Type B pancreatic cell (in vitro differentiated cells): Measurements from ENCODE around the gene SCAPER. TPM values are rescaled to one million over a fixed set of nuclear protein-coding genes. Genes with fewer than 3 reads are reported as not detected.

Source experiments
- DNase-seq: peaks from one replicate; pipeline ENCODE4 v3.0.0; 2021; ENCODE audit warnings: mixed read lengths; ENCODE audit not compliant: unreplicated experiment; ENCODE audit errors: extremely low spot score
- H3K27ac Mint-ChIP-seq: 2 replicates; pipeline ENCODE4 v1.8.0; 2021; ENCODE audit warnings: mild to moderate bottlenecking, mixed read lengths
- H3K27me3 Mint-ChIP-seq: 2 replicates; pipeline ENCODE4 v1.8.0; 2021; ENCODE audit warnings: mixed read lengths
- H3K36me3 Mint-ChIP-seq: 2 replicates; pipeline ENCODE4 v1.8.0; 2021; ENCODE audit warnings: mixed read lengths
- H3K4me1 Mint-ChIP-seq: one replicate; pipeline ENCODE4 v1.8.0; 2021; ENCODE audit warnings: mixed read lengths; ENCODE audit not compliant: unreplicated experiment
- H3K4me3 Mint-ChIP-seq: 2 replicates; pipeline ENCODE4 v1.8.0; 2021; ENCODE audit warnings: mild to moderate bottlenecking, mixed read lengths
- H3K9me3 Mint-ChIP-seq: 2 replicates; pipeline ENCODE4 v1.8.0; 2021; ENCODE audit warnings: mixed read lengths
- total RNA-seq: library from RNA; stranded (reverse); gene quantifications from 2 replicates; pipeline ENCODE4 v1.2.1, GENCODE V29; 2021; ENCODE audit warnings: low replicate concordance
- TF ChIP-seq, protein P1 (sequence below): fragments of 200-600 bp; sonication (generic); conservative IDR thresholded peaks from 2 replicates; pipeline ENCODE4 v1.5.0; 2021; ENCODE audit warnings: antibody characterized with exemption, mild to moderate bottlenecking

Gene SCAPER
- total RNA-seq, 1 donor from 2014 or later, result 26.6 TPM

DNA sequence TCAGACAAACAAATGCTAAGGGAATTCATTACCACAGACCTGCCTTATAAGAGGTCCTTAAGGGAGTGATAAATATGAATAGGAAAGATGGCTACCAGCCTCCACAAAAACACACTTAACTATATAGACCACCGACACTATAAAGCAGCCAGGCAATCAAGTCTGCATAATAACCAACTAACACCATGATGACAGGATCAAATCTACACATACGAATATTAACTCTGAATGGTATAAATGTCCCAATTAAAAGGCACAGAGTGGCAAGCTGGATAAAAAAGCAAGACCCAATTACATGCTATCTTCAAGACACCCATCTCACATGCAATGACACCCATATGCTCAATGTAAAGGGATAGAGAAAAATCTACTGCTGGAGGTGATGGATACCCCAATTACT is 221.1 kb downstream of the SCAPER start:
- no peaks in the 10 kb centered on the region for H3K4me1 Mint-ChIP-seq
- H3K9me3 Mint-ChIP-seq, result no peaks in the 10 kb centered on the region
- no peak overlapping the region for H3K27ac Mint-ChIP-seq
- no peak for DNase-seq
- no peak overlapping the region for H3K4me3 Mint-ChIP-seq
- no peaks in the 10 kb centered on the region for H3K27me3 Mint-ChIP-seq
- H3K36me3 Mint-ChIP-seq, result peaks cover 16% of the 10 kb centered on the region
- TF ChIP-seq, protein P1, sequence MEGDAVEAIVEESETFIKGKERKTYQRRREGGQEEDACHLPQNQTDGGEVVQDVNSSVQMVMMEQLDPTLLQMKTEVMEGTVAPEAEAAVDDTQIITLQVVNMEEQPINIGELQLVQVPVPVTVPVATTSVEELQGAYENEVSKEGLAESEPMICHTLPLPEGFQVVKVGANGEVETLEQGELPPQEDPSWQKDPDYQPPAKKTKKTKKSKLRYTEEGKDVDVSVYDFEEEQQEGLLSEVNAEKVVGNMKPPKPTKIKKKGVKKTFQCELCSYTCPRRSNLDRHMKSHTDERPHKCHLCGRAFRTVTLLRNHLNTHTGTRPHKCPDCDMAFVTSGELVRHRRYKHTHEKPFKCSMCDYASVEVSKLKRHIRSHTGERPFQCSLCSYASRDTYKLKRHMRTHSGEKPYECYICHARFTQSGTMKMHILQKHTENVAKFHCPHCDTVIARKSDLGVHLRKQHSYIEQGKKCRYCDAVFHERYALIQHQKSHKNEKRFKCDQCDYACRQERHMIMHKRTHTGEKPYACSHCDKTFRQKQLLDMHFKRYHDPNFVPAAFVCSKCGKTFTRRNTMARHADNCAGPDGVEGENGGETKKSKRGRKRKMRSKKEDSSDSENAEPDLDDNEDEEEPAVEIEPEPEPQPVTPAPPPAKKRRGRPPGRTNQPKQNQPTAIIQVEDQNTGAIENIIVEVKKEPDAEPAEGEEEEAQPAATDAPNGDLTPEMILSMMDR, result no peak

GRCh38 chr15:76682833-76683232 is 222.3 kb downstream of the SCAPER start:
- TF ChIP-seq, protein P1, result no peak
- peaks cover 9% of the 10 kb centered on the region for H3K36me3 Mint-ChIP-seq
- H3K27ac Mint-ChIP-seq, result no peak overlapping the region
- DNase-seq, result no peak
- no peaks in the 10 kb centered on the region for H3K4me1 Mint-ChIP-seq
- no peak overlapping the region for H3K4me3 Mint-ChIP-seq
- no peaks in the 10 kb centered on the region for H3K27me3 Mint-ChIP-seq
- H3K9me3 Mint-ChIP-seq, result no peaks in the 10 kb centered on the region

GRCh38 chr15:76682259-76682658 is 222.9 kb downstream of the SCAPER start:
- H3K9me3 Mint-ChIP-seq, result no peaks in the 10 kb centered on the region
- peaks cover 9% of the 10 kb centered on the region for H3K36me3 Mint-ChIP-seq
- no peaks in the 10 kb centered on the region for H3K4me1 Mint-ChIP-seq
- H3K27ac Mint-ChIP-seq, result no peak overlapping the region
- no peak for DNase-seq
- H3K27me3 Mint-ChIP-seq, result no peaks in the 10 kb centered on the region
- H3K4me3 Mint-ChIP-seq, result no peak overlapping the region
- TF ChIP-seq, protein P1, result no peak

DNA sequence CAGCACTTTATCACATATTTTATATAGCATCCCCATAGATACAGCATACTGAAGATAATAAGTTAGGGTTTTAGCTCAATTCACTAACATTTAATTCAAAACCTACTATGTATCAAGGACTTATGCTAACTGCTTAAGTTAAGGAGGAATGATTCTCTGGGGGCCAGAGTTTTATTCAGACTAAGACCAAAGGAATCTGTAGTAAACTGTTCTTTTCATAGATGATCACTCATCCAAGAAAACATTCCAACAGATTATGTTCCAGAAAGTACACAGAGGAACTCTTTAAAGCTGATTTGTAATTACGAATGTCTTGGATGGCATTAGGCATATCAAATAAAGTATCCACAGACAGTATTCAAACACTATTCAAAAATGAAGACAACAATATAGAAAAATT is 226.4 kb downstream of the SCAPER start:
- no peaks in the 10 kb centered on the region for H3K9me3 Mint-ChIP-seq
- no peak overlapping the region for H3K27ac Mint-ChIP-seq
- TF ChIP-seq, protein P1, result no peak
- DNase-seq, result no peak
- no peaks in the 10 kb centered on the region for H3K4me1 Mint-ChIP-seq
- no peaks in the 10 kb centered on the region for H3K27me3 Mint-ChIP-seq
- no peak overlapping the region for H3K4me3 Mint-ChIP-seq
- H3K36me3 Mint-ChIP-seq, result peaks cover 9% of the 10 kb centered on the region

DNA sequence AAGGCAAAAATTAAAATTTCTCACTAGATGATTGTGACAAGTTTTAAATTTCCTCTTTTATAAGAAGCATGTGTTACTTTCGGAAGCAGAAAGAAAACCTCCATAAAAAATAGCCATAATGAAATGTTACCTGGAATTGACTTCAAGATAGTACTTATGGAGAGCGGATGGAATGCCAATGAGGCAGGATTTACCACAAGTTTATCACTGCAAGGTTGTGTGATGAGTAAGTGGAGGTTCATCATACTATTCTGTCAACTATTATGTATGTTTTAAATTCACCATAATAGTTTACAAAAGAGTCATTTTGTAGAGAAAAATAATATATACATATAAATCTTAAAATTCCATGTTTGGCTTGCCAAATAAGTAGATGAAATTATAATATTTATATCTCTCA is 230.3 kb downstream of the SCAPER start:
- Mint-ChIP-seq H3K36me3 (no peaks in the 10 kb centered on the region), H3K27me3 (peaks cover 3% of the 10 kb centered on the region), H3K4me1 (peaks cover 6% of the 10 kb centered on the region), H3K4me3 (no peak overlapping the region), H3K27ac (no peak overlapping the region), H3K9me3 (no peaks in the 10 kb centered on the region)
- no peak for DNase-seq
- TF ChIP-seq, protein P1, result no peak

DNA sequence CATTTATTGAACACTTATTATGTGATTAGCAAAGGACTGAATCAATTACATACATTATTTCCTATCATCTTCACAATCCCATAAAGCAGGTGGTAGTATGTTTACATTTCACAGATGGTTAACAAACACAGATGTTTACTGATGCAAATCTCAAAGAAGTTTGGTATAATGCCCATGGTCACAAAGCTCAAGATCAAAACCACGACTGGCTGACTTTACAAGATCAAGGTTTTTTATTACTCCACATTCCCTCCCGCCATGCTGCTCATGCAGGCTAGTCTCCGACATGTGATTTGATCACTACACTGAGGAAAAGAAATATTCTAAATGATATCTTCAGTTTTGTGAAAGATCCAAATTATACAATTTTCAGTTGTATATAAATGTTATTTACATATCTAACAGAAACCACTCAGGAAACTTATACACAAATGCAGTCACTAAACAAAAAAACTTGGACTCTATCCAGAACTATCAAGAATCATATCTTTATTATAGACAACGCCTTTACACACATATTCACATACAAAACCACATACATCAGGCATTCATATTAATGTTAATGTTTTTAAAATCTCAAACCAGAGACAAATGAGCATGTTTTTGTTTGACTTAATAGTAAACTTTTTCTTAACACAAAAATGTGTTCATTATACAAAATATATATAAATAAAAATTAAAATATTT is 235.5 kb downstream of the SCAPER start:
- DNase-seq, result no peak
- H3K9me3 Mint-ChIP-seq, result no peaks in the 10 kb centered on the region
- no peak overlapping the region for H3K4me3 Mint-ChIP-seq
- peaks cover 6% of the 10 kb centered on the region for H3K4me1 Mint-ChIP-seq
- peaks cover 11% of the 10 kb centered on the region for H3K27me3 Mint-ChIP-seq
- TF ChIP-seq, protein P1, result no peak
- H3K27ac Mint-ChIP-seq, result no peak overlapping the region
- peaks cover 6% of the 10 kb centered on the region for H3K36me3 Mint-ChIP-seq
